IMR-90 (cell line): ENCODE measurements around the gene FANCL. TPM values are rescaled to one million over a fixed set of nuclear protein-coding genes. Genes with fewer than 3 reads are reported as not detected.

ENCODE experiments used
- ATAC-seq: fragments of 200-7000 bp; cut with Tn5 transposase; 2 replicates; pipeline ENCODE4 v1.9.1; 2020; ENCODE audit warnings: low read depth, mild to moderate bottlenecking, moderate library complexity
- BruUV-seq: library from RNA; stranded (reverse); fragments of 400-500 nt; replicated peaks from 2 replicates; lab custom pipeline; 2021; lab: Mats Ljungman, UMichigan
- CTCF ChIA-PET: fragments of 300-600 bp; formaldehyde crosslinking; extraction: SDS; loops from one replicate; lab custom pipeline; 2021; ENCODE audit warnings: antibody characterized with exemption; lab: Yijun Ruan, JAX
- POLR2A ChIA-PET: fragments of 300-600 bp; sonication (Branson Sonifier 250); formaldehyde crosslinking; loops from one replicate; lab custom pipeline; 2022; ENCODE audit warnings: antibody characterized with exemption; ENCODE audit not compliant: unreplicated experiment; lab: Charles Lee
- DNase-seq: peaks from one replicate; pipeline ENCODE4 v3.0.0; 2013
- H2AFZ ChIP-seq: replicated peaks from 2 replicates; pipeline ENCODE3; 2013; ENCODE audit warnings: low read length, mild to moderate bottlenecking; ENCODE audit not compliant: poor library complexity
- H2AK5ac ChIP-seq: 2 replicates; pipeline ENCODE4 v1.6.1; 2013; ENCODE audit warnings: low read depth, low read length, inconsistent platforms
- H2AK9ac ChIP-seq: replicated peaks from 2 replicates; pipeline ENCODE3; 2013; ENCODE audit warnings: mild to moderate bottlenecking, low read depth, low read length, moderate library complexity; ENCODE audit not compliant: poor library complexity
- H2BK120ac ChIP-seq: 2 replicates; pipeline ENCODE4 v1.6.1; 2013; ENCODE audit warnings: low read depth, low read length, inconsistent platforms
- H2BK15ac ChIP-seq: 3 replicates; pipeline ENCODE4 v1.6.1; 2013; ENCODE audit warnings: low read depth, low read length, inconsistent platforms
- H2BK20ac ChIP-seq: 2 replicates; pipeline ENCODE4 v1.6.1; 2013; ENCODE audit warnings: low read depth, mild to moderate bottlenecking, inconsistent platforms, low read length, moderate library complexity
- H2BK5ac ChIP-seq: 2 replicates; pipeline ENCODE4 v1.6.1; 2013; ENCODE audit warnings: mild to moderate bottlenecking, low read depth, low read length, inconsistent platforms; ENCODE audit not compliant: poor library complexity, severe bottlenecking
- H3K14ac ChIP-seq: replicated peaks from 2 replicates; pipeline ENCODE4 v1.6.1; 2013; ENCODE audit warnings: low read depth, low read length, inconsistent platforms
- H3K18ac ChIP-seq: 2 replicates; pipeline ENCODE4 v1.6.1; 2013; ENCODE audit warnings: low read depth, low read length, control low read depth
- H3K23ac ChIP-seq: 2 replicates; pipeline ENCODE4 v1.6.1; 2013; ENCODE audit warnings: low read depth, low read length, inconsistent platforms
- H3K27ac ChIP-seq: 2 replicates; pipeline ENCODE4 v1.5.1; 2013; ENCODE audit warnings: mild to moderate bottlenecking, control low read depth, low read length; ENCODE audit not compliant: insufficient read depth
- H3K27me3 ChIP-seq: 2 replicates; pipeline ENCODE4 v1.6.1; 2013; ENCODE audit warnings: low read length; ENCODE audit not compliant: control insufficient read depth, insufficient read depth
- H3K36me3 ChIP-seq: 2 replicates; pipeline ENCODE4 v1.6.1; 2013; ENCODE audit warnings: low read length, mixed read lengths; ENCODE audit not compliant: control insufficient read depth, insufficient read depth
- H3K4ac ChIP-seq: 2 replicates; pipeline ENCODE4 v1.6.1; 2013; ENCODE audit warnings: low read depth, low read length, inconsistent platforms
- H3K4me1 ChIP-seq: 2 replicates; pipeline ENCODE4 v1.6.1; 2013; ENCODE audit warnings: low read length, mixed read lengths; ENCODE audit not compliant: control insufficient read depth, insufficient read depth
- H3K4me2 ChIP-seq: 2 replicates; pipeline ENCODE4 v1.6.1; 2013; ENCODE audit warnings: low read depth, mild to moderate bottlenecking, control low read depth, low read length, moderate library complexity
- H3K4me3 ChIP-seq: 2 replicates; pipeline ENCODE4 v1.5.1; 2013; ENCODE audit warnings: low read depth, mild to moderate bottlenecking, control low read depth, low read length, moderate library complexity; ENCODE audit not compliant: insufficient read depth
- H3K56ac ChIP-seq: 2 replicates; pipeline ENCODE4 v1.6.1; 2013; ENCODE audit warnings: low read length, inconsistent platforms; ENCODE audit not compliant: insufficient read depth; ENCODE audit errors: extremely low read depth
- H3K79me1 ChIP-seq, 2 experiments: 2 replicates each; pipeline ENCODE4 v1.6.1; 2013; ENCODE audit warnings: low read length in 2 of 2, inconsistent platforms in 1 of 2, low read depth in 1 of 2
- H3K9ac ChIP-seq: 2 replicates; pipeline ENCODE4 v1.6.1; 2013; ENCODE audit warnings: low read depth, low read length, control low read depth
- H3K9me1 ChIP-seq: 2 replicates; pipeline ENCODE4 v1.6.1; 2013; ENCODE audit warnings: low read length, inconsistent platforms; ENCODE audit not compliant: insufficient read depth
- H3K9me3 ChIP-seq: 2 replicates; pipeline ENCODE4 v1.6.1; 2013; ENCODE audit warnings: low read length; ENCODE audit not compliant: control insufficient read depth, insufficient read depth
- H4K20me1 ChIP-seq: 2 replicates; pipeline ENCODE4 v1.6.1; 2013; ENCODE audit warnings: low read length, inconsistent platforms; ENCODE audit not compliant: insufficient read depth
- H4K5ac ChIP-seq: 2 replicates; pipeline ENCODE4 v1.6.1; 2013; ENCODE audit warnings: mild to moderate bottlenecking, low read depth, low read length, control low read depth
- H4K8ac ChIP-seq, 2 experiments: 2 replicates each; pipeline ENCODE4 v1.6.1; 2013; ENCODE audit warnings: low read depth in 2 of 2, low read length in 2 of 2, control low read depth in 1 of 2, inconsistent platforms in 1 of 2
- H4K91ac ChIP-seq: 2 replicates; pipeline ENCODE4 v1.6.1; 2013; ENCODE audit warnings: low read depth, low read length, inconsistent platforms; ENCODE audit not compliant: insufficient read depth
- FOS ChIP-seq: fragments of 150-350 bp; IDR thresholded peaks from 2 replicates; pipeline ENCODE4 v1.6.1; 2016; ENCODE audit warnings: low read depth, low read length
- MAFK ChIP-seq: IDR thresholded peaks from 2 replicates; pipeline ENCODE4 v1.6.1; 2012; ENCODE audit warnings: low read depth, low read length, improper control_type of control experiment
- dilution Hi-C: fragments of 300-500 bp; cut with HindIII; formaldehyde crosslinking; loops from one replicate; pipeline ENCODE4 v1.14.3; 2018; ENCODE audit warnings: low sequenced_read_pairs; ENCODE audit not compliant: unreplicated experiment
- in situ Hi-C: fragments of 300-500 bp; cut with MboI; formaldehyde crosslinking; loops from 3 replicates; pipeline ENCODE4 v1.14.3; 2019; ENCODE audit warnings: low sequenced_read_pairs, inconsistent platforms, mixed read lengths
- intact Hi-C: fragments of 100-400 bp; cut with micrococcal nuclease; formaldehyde crosslinking; loops from 2 replicates; pipeline ENCODE4 v1.10.0; 2022
- polyA plus RNA-seq, 3 experiments: library from polyadenylated mRNA; depleted of rRNA; stranded (reverse); fragments of >200 nt; gene quantifications; 2 replicates each; pipeline ENCODE4 v1.2.3, GENCODE V29; 2012; ENCODE audit warnings: low replicate concordance in 1 of 3
- total RNA-seq: library from RNA; depleted of rRNA; stranded (reverse); fragments of >200 nt; gene quantifications from 2 replicates; pipeline ENCODE4 v1.2.3, GENCODE V29; 2012

FANCL gene
- total and polyA plus RNA-seq, 2 of the 4 experiments (the other 2 are of a cell fraction) = 9.0 to 12.7 TPM

DNA sequence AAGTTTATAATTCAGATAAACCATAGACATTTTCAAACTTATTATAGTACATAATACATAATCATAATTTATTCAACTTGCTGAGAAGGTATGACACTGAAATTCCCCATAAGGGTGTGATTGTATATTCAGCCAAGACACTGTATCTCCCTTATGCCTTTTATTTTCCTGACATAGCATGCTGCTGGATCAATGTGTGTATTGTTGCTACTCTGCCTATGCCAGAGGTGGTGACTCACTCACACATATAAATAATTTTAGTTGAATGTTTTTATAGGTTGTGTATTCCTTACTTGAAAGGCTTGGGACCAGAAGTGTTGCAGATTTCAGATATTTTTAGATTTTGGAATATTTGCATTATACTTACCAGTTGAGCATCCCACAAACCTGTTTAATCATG lies 107.7 kb downstream of the FANCL start:
- Histone ChIP-seq H3K23ac (no peak overlapping the region), H3K9me3 (no peaks in the 10 kb centered on the region), H4K8ac (no peak overlapping the region), H3K4me3 (no peak overlapping the region), H4K5ac (no peak overlapping the region), H2BK20ac (no peak overlapping the region), H4K91ac (no peak overlapping the region), H2BK120ac (no peak overlapping the region), H2AK5ac (no peak overlapping the region), H3K56ac (no peak overlapping the region), H3K4me2 (no peak overlapping the region), H3K36me3 (peaks cover 2% of the 10 kb centered on the region; the same call in 1 of the 2 replicates), H3K79me1 (peaks cover 0 to 6% of the 10 kb centered on the region in 2 experiments; a peak in 1 of 4 replicates), H2AK9ac (no peak overlapping the region), H2AFZ (no peak overlapping the region), H3K9ac (no peak overlapping the region), H3K18ac (no peak overlapping the region), H3K27ac (no peak overlapping the region), H3K27me3 (no peaks in the 10 kb centered on the region), H3K9me1 (no peaks in the 10 kb centered on the region), H2BK5ac (no peak overlapping the region), H3K4ac (no peak overlapping the region), H2BK15ac (no peak overlapping the region), H3K14ac (no peak overlapping the region), H3K4me1 (peaks cover 6% of the 10 kb centered on the region), H4K20me1 (no peaks in the 10 kb centered on the region)
- peak; percentile 54 for DNase-seq
- peak; percentile 64 for ATAC-seq
- ChIA-PET POLR2A (no interaction called here), CTCF (no interaction called here)
- dilution Hi-C loops (no loop called here), intact Hi-C loops (loop anchor here (5.0 kb wide), 1 partner anchor 371 kb away; no protein-coding TSS in a partner anchor), in situ Hi-C loops (loop anchor here (25.0 kb wide), 1 partner anchor 304 kb away; no protein-coding TSS in a partner anchor)
- no TSS peak for BruUV-seq
- TF ChIP-seq MAFK (no peak), FOS (peak; percentile 16; the same call in 1 of the 2 replicates)
